Transverse colon (tissue), 4 donors: ENCODE measurements around the gene JMJD4. TPM values are rescaled to one million over a fixed set of nuclear protein-coding genes. Genes with fewer than 3 reads are reported as not detected.

Experiments used
- DNase-seq: peaks from one replicate; pipeline ENCODE4 v3.0.0-alpha.2; 2019
- H3K27ac ChIP-seq, 4 donors: fragments of 200-600 bp; sonication (generic); 2 replicates each; pipeline ENCODE4 v1.5.1; 2016 to 2018; ENCODE audit warnings: inconsistent platforms in 4 of 4
- H3K27me3 ChIP-seq: fragments of 200-600 bp; sonication (generic); 2 replicates; pipeline ENCODE4 v1.5.1; 2017; ENCODE audit warnings: inconsistent platforms
- H3K36me3 ChIP-seq, 4 donors: fragments of 200-600 bp; sonication (generic); 2 replicates each; pipeline ENCODE4 v1.5.1; 2017 to 2019; ENCODE audit warnings: inconsistent platforms in 4 of 4
- H3K4me1 ChIP-seq, 4 donors: fragments of 200-600 bp; sonication (generic); 2 replicates each; pipeline ENCODE4 v1.5.1; 2017 to 2020; ENCODE audit warnings: inconsistent platforms in 4 of 4
- H3K4me3 ChIP-seq, 4 donors: fragments of 200-600 bp; sonication (generic); 1 replicate in 1 of 4; 2 replicates in 3 of 4; pipeline versions ENCODE4 v1.5.1 to v1.6.1; 2017 to 2019; ENCODE audit warnings: inconsistent platforms in 4 of 4
- H3K9me3 ChIP-seq, 2 donors: fragments of 200-600 bp; sonication (generic); 2 replicates each; pipeline ENCODE4 v1.5.1; 2017 to 2019; ENCODE audit warnings: inconsistent platforms in 2 of 2
- EP300 ChIP-seq: sonication (generic); formaldehyde crosslinking; IDR thresholded peaks from one replicate; pipeline ENCODE4 v1.6.1; 2017; ENCODE audit warnings: antibody characterized with exemption, low read depth
- POLR2A ChIP-seq: fragments of 450-650 bp; IDR thresholded peaks from one replicate; pipeline ENCODE4 v1.6.1; 2016; ENCODE audit warnings: antibody characterized with exemption, mild to moderate bottlenecking, moderate library complexity
- POLR2AphosphoS5 ChIP-seq, 3 donors: sonication (generic); formaldehyde crosslinking; IDR thresholded peaks; one replicate each; pipeline ENCODE4 v1.6.1; 2016; ENCODE audit warnings: antibody characterized with exemption in 3 of 3
- WGBS, 2 donors: methylation state at CpG; one replicate each; pipeline ENCODE4 v1.1.5; 2018; ENCODE audit warnings: low coverage in 1 of 2; 5-methylcytosine and 5-hydroxymethylcytosine counted together
- in situ Hi-C, 4 donors: fragments of 200-750 bp; cut with MboI; loops; one replicate each; pipeline versions ENCODE4 v1.15.0 to v1.15.1; 2017; ENCODE audit warnings: low sequenced_read_pairs in 3 of 4, low pct_ligation_motif_present in 1 of 4, low pct_unique_long_range_greater_than_20kb in 1 of 4
- intact Hi-C: fragments of 100-400 bp; cut with DNase I; formaldehyde crosslinking; loops from one replicate; pipeline ENCODE4 v1.15.1; 2023; ENCODE audit warnings: low total_unique reads
- total RNA-seq, 4 donors: library from RNA; depleted of rRNA; stranded (reverse); fragments of >200 nt; gene quantifications; one replicate each; pipeline ENCODE4 v1.1.0, GENCODE V29; 2016
- TF ChIP-seq, protein P1 (sequence below), 5 experiments: fragments of 200-600 bp in 3 of 5; fragments of 450-650 bp in 2 of 5; sonication (generic) in 3 of 5; IDR thresholded peaks; 1 replicate in 2 of 5; 2 replicates in 3 of 5; pipeline ENCODE4 v1.5.1; 2016 to 2017; ENCODE audit warnings: antibody characterized with exemption in 5 of 5, inconsistent platforms in 3 of 5, mild to moderate bottlenecking in 2 of 5, moderate library complexity in 1 of 5

Gene JMJD4
- total RNA-seq, 4 donors from 2014 or later = 6.8 to 52.7 (median 19.8) TPM

GRCh38 chr1:227771326-227771725, 36.2 kb upstream of the JMJD4 start:
- 92% methylated on average over 8 of the region's 8 CpGs; no CpG with 5 or more reads in 1 of the 2 donors for WGBS, 2 donors
- intact Hi-C loops = no loop called here
- Histone ChIP-seq H3K4me3 (no peak overlapping the region), H3K36me3 (peaks cover 0 to 5% (median 0%) of the 10 kb centered on the region in 4 donors), H3K27me3 (no peaks in the 10 kb centered on the region), H3K27ac (no peak overlapping the region), H3K9me3 (no peaks in the 10 kb centered on the region), H3K4me1 (peaks cover 0 to 4% (median 0%) of the 10 kb centered on the region in 4 donors)
- TF ChIP-seq EP300 (no peak), POLR2A (no peak)
- TF ChIP-seq, protein P1, sequence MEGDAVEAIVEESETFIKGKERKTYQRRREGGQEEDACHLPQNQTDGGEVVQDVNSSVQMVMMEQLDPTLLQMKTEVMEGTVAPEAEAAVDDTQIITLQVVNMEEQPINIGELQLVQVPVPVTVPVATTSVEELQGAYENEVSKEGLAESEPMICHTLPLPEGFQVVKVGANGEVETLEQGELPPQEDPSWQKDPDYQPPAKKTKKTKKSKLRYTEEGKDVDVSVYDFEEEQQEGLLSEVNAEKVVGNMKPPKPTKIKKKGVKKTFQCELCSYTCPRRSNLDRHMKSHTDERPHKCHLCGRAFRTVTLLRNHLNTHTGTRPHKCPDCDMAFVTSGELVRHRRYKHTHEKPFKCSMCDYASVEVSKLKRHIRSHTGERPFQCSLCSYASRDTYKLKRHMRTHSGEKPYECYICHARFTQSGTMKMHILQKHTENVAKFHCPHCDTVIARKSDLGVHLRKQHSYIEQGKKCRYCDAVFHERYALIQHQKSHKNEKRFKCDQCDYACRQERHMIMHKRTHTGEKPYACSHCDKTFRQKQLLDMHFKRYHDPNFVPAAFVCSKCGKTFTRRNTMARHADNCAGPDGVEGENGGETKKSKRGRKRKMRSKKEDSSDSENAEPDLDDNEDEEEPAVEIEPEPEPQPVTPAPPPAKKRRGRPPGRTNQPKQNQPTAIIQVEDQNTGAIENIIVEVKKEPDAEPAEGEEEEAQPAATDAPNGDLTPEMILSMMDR (IDR thresholded peaks at IDR 0.05) = no peak
- in situ Hi-C loops = loop anchor here in 1 of 4 donors (25.0 kb wide), 1 partner anchor 166 kb away; the partner anchor contains the start of gene WNT9A
- no peak for DNase-seq

DNA sequence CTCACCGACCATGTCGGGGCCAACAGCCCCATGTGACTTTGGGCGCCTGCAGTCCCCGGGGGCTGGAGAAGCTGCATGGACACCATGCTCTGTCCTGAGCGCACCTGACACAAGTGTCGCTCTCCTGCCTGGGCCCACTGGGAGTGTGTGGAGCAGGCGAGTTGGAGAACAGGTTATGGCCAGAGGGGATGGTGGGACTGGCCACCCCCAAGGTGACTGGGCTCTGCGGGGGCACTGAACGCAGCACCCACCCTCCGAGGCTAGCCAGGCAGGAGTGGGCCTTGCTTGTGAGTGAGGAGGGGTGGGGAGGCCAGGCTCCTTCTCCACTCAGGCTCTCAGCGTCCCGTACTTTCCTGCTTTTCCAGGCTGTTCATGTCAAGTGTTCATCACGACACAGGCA, 35.7 kb upstream of the JMJD4 start:
- TF ChIP-seq POLR2A (no peak), POLR2AphosphoS5 (IDR thresholded peaks at IDR 0.05) (no peak), EP300 (no peak)
- TF ChIP-seq, protein P1 (IDR thresholded peaks at IDR 0.05) = no peak
- intact Hi-C loops = no loop called here
- no peak overlapping the region for H3K27ac ChIP-seq
- no peaks in the 10 kb centered on the region for H3K27me3 ChIP-seq
- H3K4me1 ChIP-seq = peaks cover 0 to 4% (median 2%) of the 10 kb centered on the region in 4 donors
- H3K4me3 ChIP-seq = no peak overlapping the region
- H3K36me3 ChIP-seq = peaks cover 0 to 5% (median 0%) of the 10 kb centered on the region in 4 donors
- in situ Hi-C loops = loop anchor here in 1 of 4 donors (25.0 kb wide), 1 partner anchor 166 kb away; the partner anchor contains the start of gene WNT9A
- 94 to 97% methylated on average over 5 to 13 of the region's 13 CpGs for WGBS, 2 donors
- no peaks in the 10 kb centered on the region for H3K9me3 ChIP-seq
- DNase-seq = no peak

GRCh38 chr1:227769936-227770494, 34.9 kb upstream of the JMJD4 start:
- Histone ChIP-seq H3K4me3 (no peak overlapping the region), H3K27me3 (no peaks in the 10 kb centered on the region), H3K36me3 (peaks cover 0 to 5% (median 0%) of the 10 kb centered on the region in 4 donors), H3K4me1 (peaks cover 0 to 7% (median 3%) of the 10 kb centered on the region in 4 donors), H3K9me3 (no peaks in the 10 kb centered on the region), H3K27ac (no peak overlapping the region)
- TF ChIP-seq POLR2A = no peak
- TF ChIP-seq EP300 = no peak
- no peak for TF ChIP-seq POLR2AphosphoS5 (IDR thresholded peaks at IDR 0.05)
- TF ChIP-seq, protein P1 (IDR thresholded peaks at IDR 0.05) = no peak
- WGBS, 2 donors = 96 to 100% methylated on average over 2 to 15 of the region's 15 CpGs
- intact Hi-C loops = no loop called here
- DNase-seq = no peak
- in situ Hi-C loops = loop anchor here (5.0 to 25.0 kb wide), 4 partner anchors 165 to 192 kb away; partner anchors contain the start of gene WNT9A (in 1 of the 4)

GRCh38 chr1:227769047-227769935, 34.2 kb upstream of the JMJD4 start:
- in situ Hi-C loops = loop anchor here (5.0 to 25.0 kb wide), 4 partner anchors 166 to 193 kb away; partner anchors contain the start of gene WNT9A (in 1 of the 4)
- no peak for DNase-seq
- peaks cover 0 to 7% (median 3%) of the 10 kb centered on the region in 4 donors for H3K4me1 ChIP-seq
- H3K4me3 ChIP-seq = no peak overlapping the region
- H3K27me3 ChIP-seq = no peaks in the 10 kb centered on the region
- intact Hi-C loops = no loop called here
- TF ChIP-seq, protein P1 (IDR thresholded peaks at IDR 0.05) = no peak
- no peak for TF ChIP-seq EP300
- no peak for TF ChIP-seq POLR2AphosphoS5 (IDR thresholded peaks at IDR 0.05)
- no peak for TF ChIP-seq POLR2A
- 97% methylated on average over 20 of the region's 20 CpGs; no CpG with 5 or more reads in 1 of the 2 donors for WGBS, 2 donors
- no peaks in the 10 kb centered on the region for H3K9me3 ChIP-seq
- H3K36me3 ChIP-seq = peaks cover 0 to 5% (median 0%) of the 10 kb centered on the region in 4 donors
- no peak overlapping the region for H3K27ac ChIP-seq
